MM.1S (cell line): ENCODE results near the gene ELMO1.

Experiments
- EZH2phosphoT487 ChIP-seq: fragments of 300-600 bp; sonication (generic); IDR thresholded peaks from 2 replicates; pipeline ENCODE4 v1.6.1; 2018; ENCODE audit warnings: antibody characterized with exemption, low read length
- TF ChIP-seq, protein P1 (sequence below): fragments of 300-600 bp; sonication (generic); IDR thresholded peaks from 2 replicates; pipeline ENCODE4 v1.5.1; 2016; ENCODE audit warnings: antibody characterized with exemption, low read length, mixed read lengths

DNA sequence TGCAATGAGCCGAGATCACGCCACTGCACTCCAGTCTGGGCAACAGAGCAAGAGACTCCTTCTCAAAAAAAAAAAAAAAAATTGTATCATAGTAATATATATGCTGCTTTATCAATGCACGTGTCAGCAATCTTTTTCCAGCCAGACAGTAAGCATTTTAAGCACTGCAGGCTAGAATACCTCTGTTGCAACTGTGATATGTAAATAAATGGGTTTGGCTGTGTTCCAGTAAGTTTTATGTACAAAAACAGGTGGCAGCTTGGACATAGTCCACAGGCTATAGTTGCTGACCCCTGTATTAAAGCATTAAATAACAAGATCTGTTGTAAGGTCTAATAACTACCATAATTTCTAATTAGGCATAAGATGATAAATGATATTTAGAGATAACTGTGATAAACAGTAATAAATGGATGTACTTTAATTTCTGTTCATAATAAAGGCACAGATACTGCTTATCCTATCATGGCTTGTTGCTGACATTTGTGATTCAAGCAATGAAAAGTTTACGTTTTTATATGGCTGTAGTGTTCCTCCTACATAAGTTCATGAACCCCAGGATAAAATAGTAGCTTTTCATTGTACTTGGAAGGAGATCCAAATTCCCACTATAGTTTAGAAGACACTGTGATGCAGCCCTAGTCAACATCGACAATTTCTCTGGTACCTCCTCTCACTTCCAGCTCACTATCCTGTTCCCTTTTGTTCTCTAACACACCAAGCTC is 161.4 kb downstream of the ELMO1 start:
- TF ChIP-seq, protein P1, sequence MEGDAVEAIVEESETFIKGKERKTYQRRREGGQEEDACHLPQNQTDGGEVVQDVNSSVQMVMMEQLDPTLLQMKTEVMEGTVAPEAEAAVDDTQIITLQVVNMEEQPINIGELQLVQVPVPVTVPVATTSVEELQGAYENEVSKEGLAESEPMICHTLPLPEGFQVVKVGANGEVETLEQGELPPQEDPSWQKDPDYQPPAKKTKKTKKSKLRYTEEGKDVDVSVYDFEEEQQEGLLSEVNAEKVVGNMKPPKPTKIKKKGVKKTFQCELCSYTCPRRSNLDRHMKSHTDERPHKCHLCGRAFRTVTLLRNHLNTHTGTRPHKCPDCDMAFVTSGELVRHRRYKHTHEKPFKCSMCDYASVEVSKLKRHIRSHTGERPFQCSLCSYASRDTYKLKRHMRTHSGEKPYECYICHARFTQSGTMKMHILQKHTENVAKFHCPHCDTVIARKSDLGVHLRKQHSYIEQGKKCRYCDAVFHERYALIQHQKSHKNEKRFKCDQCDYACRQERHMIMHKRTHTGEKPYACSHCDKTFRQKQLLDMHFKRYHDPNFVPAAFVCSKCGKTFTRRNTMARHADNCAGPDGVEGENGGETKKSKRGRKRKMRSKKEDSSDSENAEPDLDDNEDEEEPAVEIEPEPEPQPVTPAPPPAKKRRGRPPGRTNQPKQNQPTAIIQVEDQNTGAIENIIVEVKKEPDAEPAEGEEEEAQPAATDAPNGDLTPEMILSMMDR: no peak
- TF ChIP-seq EZH2phosphoT487: no peak
